HG03108 (cell line): ENCODE measurements around the gene GRM5.
"Not testable (repeated sequence)": the region's sequence is repeated elsewhere in the genome, so short reads cannot be mapped to it uniquely, and the experiment has no call there.

ENCODE experiments used
- ATAC-seq: cut with Tn5 transposase; IDR thresholded peaks from one replicate; pipeline ENCODE4 v1.9.1; 2021; ENCODE audit warnings: moderate library complexity; ENCODE audit not compliant: unreplicated experiment

Gene GRM5

DNA sequence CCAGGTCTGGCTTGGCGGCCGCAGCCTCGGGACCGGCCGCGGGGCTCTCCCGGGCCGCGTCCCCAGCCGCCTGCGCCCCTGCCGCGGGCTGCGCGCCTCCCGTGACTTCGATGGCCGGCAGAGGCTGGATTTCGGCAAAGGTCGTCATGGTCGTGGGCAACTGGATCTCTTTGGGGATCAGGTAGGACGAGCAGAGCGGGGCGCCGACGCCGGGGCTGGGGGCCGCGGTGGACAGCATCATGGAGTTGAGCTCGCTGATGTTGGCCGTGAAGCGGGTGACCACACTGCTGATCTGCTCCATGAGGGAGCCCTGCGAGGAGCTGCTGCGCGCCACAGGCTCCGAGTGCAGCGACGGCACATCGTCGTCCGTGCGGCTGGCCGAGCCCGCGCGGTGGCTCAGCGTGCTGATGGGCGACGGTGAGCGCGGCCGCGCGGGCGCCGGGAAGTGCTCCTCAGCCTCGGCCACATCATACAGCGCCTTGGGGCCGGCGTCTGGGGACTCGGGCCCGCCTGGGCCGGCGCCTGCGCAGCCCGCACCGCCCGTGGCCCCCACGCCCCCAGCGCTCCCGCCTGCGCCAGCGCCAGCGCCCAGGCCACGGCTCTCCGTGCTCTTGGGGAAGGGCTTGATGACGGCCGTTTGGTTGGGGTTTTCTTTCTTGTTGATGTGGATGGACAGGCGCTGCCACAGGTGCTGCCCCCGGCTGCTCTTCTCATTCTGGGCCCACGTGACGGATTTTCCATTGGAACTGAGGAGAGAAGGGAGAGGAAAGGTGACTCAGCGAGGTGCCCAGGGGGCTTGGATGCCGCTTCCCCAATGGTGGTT lies 556.8 kb downstream of the GRM5 start:
- ATAC-seq: no peak

DNA sequence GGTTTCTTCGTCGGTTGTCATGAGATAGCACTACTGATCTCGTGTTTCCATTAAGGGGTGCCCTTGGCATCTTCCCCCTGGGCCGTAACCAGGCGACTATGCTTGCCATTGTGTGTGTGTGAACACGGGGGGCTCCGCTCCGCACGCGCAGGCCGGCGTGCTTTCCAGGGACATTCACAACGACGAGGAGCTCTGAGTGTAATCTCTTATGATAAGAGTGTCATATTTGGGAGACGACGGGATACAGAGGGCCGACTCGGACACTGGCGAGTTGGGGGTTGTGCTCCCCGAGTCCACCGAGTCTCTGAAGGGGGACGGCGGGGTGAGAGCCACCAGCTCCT lies 557.4 kb downstream of the GRM5 start:
- ATAC-seq: no peak

DNA sequence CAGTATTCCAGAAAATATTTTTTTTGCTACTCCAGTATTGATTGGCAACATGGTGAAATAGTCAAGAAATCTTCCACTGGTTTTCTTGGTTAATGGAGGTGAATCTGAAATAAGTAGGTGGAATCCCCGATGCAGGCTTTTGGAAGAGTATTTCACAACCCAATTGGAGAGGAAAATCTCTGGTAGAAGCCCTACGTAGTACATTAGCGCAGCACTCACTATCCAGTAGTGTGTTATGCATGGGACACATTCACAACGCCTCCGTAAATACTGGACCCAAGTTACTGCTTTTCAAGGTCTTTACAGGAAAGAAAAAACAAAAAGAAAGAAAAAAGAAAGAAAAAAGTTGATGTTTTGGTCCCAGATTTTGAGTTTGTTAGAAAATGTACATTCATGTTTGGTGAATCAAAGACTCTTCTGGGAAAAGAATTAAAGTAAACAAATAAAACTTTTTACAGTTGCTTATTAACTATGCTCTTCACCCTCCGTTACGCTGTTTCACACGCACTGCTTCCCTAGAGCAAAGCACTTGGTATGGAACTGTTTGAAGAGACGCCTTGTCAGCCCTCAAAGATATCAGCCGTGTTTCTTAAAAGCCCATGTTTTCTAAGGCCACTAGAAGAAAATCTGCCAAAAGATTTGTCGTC lies 557.9 kb downstream of the GRM5 start:
- no peak for ATAC-seq

GRCh38 chr11:88501541-88501940 lies 564.2 kb downstream of the GRM5 start:
- no peak for ATAC-seq

DNA sequence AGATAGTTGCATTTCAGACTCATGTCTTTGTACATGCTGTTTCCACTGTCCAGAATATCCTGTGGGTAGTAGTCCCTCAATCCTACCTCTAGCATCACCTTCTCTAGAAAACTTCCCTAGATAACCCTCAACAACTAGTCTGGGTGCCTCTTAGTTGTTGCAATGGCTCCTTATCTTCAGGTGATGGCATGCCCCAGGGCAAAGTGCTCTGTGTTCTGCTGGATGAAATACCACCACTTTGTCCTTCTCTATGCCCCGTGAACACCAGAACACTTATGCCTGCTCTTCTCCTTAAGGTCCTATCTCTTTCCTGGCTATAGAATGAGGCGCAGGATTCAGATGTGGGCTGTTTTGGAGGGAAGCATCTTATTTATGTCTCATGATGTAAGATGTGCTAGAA lies 569.9 kb downstream of the GRM5 start:
- no peak for ATAC-seq

- no peak for ATAC-seq
Observed at GRCh38 chr11:88494848-88495247, 570.9 kb downstream of the GRM5 start.

DNA sequence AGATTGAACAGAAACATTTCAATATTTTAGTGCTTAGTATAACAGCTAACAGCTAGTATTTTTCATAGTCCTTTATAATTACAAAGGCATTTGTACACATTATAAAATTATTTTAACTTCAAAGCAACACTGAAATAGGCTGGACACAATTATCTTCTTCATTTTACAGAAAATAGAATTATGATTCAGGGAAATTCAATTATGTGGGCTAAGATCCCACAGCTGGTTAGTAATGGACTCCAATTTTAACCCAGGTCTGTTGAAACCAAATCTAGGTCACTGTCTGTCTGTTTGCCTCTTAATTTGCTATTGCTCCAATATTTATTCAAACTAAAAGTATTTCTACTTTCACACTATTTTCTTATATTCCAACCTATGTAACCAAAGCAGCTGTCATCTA lies 574.1 kb downstream of the GRM5 start:
- ATAC-seq: no peak

GRCh38 chr11:88489030-88489429 lies 576.8 kb downstream of the GRM5 start:
- ATAC-seq: no peak

DNA sequence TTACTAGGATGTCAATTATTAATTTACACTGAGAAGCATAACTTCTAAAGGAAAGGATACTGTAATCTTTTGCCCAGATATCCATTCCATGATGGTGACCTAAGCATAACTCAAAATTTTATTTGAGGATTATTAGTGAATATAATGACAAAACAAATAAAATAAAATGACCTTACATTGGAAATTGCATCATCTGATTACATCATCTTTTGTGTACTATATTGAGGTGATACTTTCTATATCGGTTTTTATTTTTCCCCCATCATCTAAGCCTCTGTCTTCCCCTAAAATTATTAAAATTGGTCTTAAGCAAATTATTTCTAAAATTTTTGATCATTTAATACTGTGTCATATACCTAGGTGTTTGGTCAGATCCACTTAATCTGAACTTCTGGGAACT lies 578.1 kb downstream of the GRM5 start:
- no peak for ATAC-seq

DNA sequence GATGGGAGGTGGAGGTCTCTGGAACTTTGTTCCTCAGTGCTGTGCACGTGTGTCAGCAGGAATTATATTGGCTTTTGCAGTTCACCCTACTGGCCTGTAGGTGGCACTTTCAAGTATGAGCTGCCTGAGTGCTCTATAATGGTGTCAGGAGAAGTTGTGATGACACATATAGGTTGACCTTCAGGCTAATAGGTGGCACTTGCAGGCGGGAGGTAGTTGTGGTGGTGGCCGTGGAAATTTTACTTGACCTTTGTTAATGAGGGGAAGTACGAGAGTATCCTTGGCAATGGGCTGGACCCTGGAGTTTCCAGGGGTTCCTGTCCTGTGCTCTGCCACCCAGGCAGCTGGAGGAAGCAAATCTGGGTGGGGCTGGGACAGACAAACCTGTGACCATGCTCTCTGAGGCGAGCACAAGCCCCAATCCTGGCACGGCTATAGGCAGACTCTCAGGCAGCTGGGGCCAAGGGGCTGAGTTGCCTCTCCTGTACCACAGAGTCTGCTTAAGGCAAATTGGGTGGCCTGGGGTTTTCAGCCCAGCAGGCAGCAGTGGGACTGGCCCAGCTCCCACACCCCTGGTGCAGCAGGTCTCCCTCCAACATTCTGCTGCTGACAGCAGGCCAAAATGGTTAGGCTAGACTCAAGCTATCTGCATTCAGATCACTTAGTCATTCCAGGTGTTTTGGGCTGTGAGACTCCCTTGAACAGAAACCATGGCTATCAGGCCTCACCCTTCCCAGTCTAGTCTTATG lies 580.7 kb downstream of the GRM5 start:
- peak; percentile 58 for ATAC-seq

- ATAC-seq: no peak
Observed at GRCh38 chr11:88482871-88483301, 582.9 kb downstream of the GRM5 start.

- no peak for ATAC-seq
Observed at GRCh38 chr11:88480223-88480622, 585.6 kb downstream of the GRM5 start.

DNA sequence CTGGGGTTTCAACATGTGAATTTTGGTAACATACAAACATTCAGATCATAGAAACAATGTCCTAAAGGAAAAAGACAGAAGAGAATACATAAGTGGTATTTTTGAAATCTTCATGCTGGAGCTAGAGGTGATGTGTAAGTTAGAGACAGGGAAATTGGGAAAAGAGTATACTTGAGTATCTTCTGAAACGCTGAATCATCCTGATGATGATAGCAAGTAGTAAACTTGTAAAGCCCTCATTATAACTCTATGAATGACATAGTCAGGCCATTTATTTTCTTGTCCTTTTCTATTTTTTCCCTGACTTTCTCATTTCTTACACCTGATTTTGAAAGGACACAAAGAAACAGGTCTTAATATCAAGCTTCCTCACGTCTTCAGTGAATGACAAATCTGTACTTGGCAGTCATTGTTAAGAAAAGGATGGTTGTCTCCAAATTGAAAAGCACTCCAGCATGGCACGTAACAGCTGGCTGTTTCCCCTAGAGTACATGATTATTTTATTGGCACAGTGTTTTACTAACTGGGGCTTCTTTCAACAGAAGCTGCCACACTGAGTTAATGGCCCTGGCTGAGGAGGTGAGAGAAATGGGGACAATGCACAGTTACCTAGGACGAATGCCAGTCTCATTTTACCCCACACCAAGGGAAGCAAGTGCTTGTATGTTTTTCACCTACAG lies 587.5 kb downstream of the GRM5 start:
- ATAC-seq: no peak

GRCh38 chr11:88475991-88476418 lies 589.8 kb downstream of the GRM5 start:
- ATAC-seq: no peak

- no peak for ATAC-seq
Observed at GRCh38 chr11:88474655-88475054, 591.1 kb downstream of the GRM5 start.

- no peak for ATAC-seq
Observed at GRCh38 chr11:88469561-88470225, 596.1 kb downstream of the GRM5 start.

- no peak for ATAC-seq
Observed at GRCh38 chr11:88464528-88464927, 601.3 kb downstream of the GRM5 start.

- ATAC-seq: not testable (repeated sequence)
Observed at GRCh38 chr11:88463301-88463700, 602.5 kb downstream of the GRM5 start.

- ATAC-seq: not testable (repeated sequence)
Observed at GRCh38 chr11:88458047-88458446, 607.7 kb downstream of the GRM5 start.

- no peak for ATAC-seq
Observed at GRCh38 chr11:88455974-88456373, 609.8 kb downstream of the GRM5 start.

DNA sequence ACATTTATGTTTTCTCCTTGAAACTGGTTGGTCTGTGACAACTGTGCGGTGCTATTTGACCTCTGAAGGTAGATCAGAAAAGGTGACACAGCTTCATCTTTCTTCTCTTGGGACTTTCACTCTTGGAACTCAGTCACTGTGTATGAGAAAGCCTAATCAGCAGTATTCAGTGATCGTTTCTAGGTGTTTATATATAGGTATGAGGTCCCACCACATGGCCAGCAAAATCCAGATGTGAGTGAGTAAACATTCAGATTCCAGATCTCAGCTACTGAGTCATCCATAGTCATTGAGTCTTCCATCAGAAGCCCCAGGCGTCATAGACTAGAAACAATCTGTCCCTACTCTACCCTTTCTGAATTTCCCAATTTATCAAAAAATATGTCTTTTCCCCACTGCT lies 610.9 kb downstream of the GRM5 start:
- no peak for ATAC-seq
